ENCODE data around the gene IGFL1. TPM values are rescaled to one million over a fixed set of nuclear protein-coding genes. Genes with fewer than 3 reads are reported as not detected.

Gene IGFL1
- total and polyA plus RNA-seq, 2 donors (not counting 1 experiment from before 2014, with no cell fraction given): 0.15 TPM; not detected in 1

- Mint-ChIP-seq H3K27ac (no peak overlapping the region), H3K27me3 (peaks cover 26% of the 10 kb centered on the region), H3K4me3 (no peak overlapping the region), H3K9me3 (ENCODE audit: insufficient read depth) (no peaks in the 10 kb centered on the region), H3K4me1 (no peaks in the 10 kb centered on the region)
- Histone ChIP-seq H3K9me3 (ENCODE audit: control extremely low read depth in 1 of 3, control insufficient read depth in 2 of 3, insufficient read depth in 1 of 3, low read length in 2 of 3) (peaks cover 0 to 6% (median 0%) of the 10 kb centered on the region in 3 donors), H3K27me3 (replicated peaks in 1 of 4; ENCODE audit: control extremely low read depth in 1 of 4, control insufficient read depth in 3 of 4, insufficient read depth in 4 of 4, low read length in 3 of 4) (peaks cover 0 to 12% (median 1%) of the 10 kb centered on the region in 4 experiments), H2AFZ (ENCODE audit: insufficient read depth, low read depth, low read length, poor library complexity, severe bottlenecking) (no peak overlapping the region), H3K79me2 (ENCODE audit: control insufficient read depth, insufficient read depth, low read length) (no peaks in the 10 kb centered on the region), H3K4me3 (ENCODE audit: control extremely low read depth in 1 of 5, extremely low read depth in 1 of 5, insufficient read depth in 1 of 5, low read depth in 2 of 5, low read length in 4 of 5) (no peak overlapping the region), H3K4me2 (replicated peaks; ENCODE audit: low read depth, low read length, poor library complexity, severe bottlenecking) (no peak overlapping the region), H3K9ac (ENCODE audit: low read length) (no peak overlapping the region), H3K27ac (ENCODE audit: low read length in 2 of 2) (no peak overlapping the region), H3K36me3 (replicated peaks in 1 of 2; ENCODE audit: control extremely low read depth in 1 of 2, control insufficient read depth in 1 of 2, extremely low read depth in 1 of 2, insufficient read depth in 2 of 2, low read length in 1 of 2) (no peaks in the 10 kb centered on the region), H4K20me1 (ENCODE audit: control insufficient read depth, insufficient read depth, low read length, poor library complexity, severe bottlenecking) (no peaks in the 10 kb centered on the region), H3K4me1 (ENCODE audit: control insufficient read depth in 2 of 2, insufficient read depth in 2 of 2, low read length in 2 of 2) (no peaks in the 10 kb centered on the region)
- DNase-seq: no peak
- TF ChIP-seq CTCF (IDR thresholded peaks at IDR 0.05) (no peak), EZH2 (IDR thresholded peaks at IDR 0.05; ENCODE audit: borderline replicate concordance, insufficient read depth, low read depth, low read length, poor library complexity, severe bottlenecking) (no peak)
- CTCF ChIA-PET: no interaction called here
- no peak for ATAC-seq (ENCODE audit: low read depth)
- intact Hi-C loops (cut with micrococcal nuclease): no loop called here
- 50% methylated on average over 1 of the region's 4 CpGs for WGBS (ENCODE audit: insufficient coverage)
- POLR2A ChIA-PET: no interaction called here
Measured at GRCh38 chr19:46216612-46217011, 12.9 kb upstream of the IGFL1 start.

GRCh38 chr19:46217476-46217875, 12.1 kb upstream of the IGFL1 start:
- Histone ChIP-seq H3K4me2 (replicated peaks; ENCODE audit: low read depth, low read length, poor library complexity, severe bottlenecking) (no peak overlapping the region), H3K27me3 (replicated peaks in 1 of 4; ENCODE audit: control extremely low read depth in 1 of 4, control insufficient read depth in 3 of 4, insufficient read depth in 4 of 4, low read length in 3 of 4) (peaks cover 0 to 12% (median 1%) of the 10 kb centered on the region in 4 experiments), H3K79me2 (ENCODE audit: control insufficient read depth, insufficient read depth, low read length) (no peaks in the 10 kb centered on the region), H3K4me3 (ENCODE audit: control extremely low read depth in 1 of 5, extremely low read depth in 1 of 5, insufficient read depth in 1 of 5, low read depth in 2 of 5, low read length in 4 of 5) (no peak overlapping the region), H3K4me1 (ENCODE audit: control insufficient read depth in 2 of 2, insufficient read depth in 2 of 2, low read length in 2 of 2) (no peaks in the 10 kb centered on the region), H4K20me1 (ENCODE audit: control insufficient read depth, insufficient read depth, low read length, poor library complexity, severe bottlenecking) (no peaks in the 10 kb centered on the region), H3K36me3 (replicated peaks in 1 of 2; ENCODE audit: control extremely low read depth in 1 of 2, control insufficient read depth in 1 of 2, extremely low read depth in 1 of 2, insufficient read depth in 2 of 2, low read length in 1 of 2) (no peaks in the 10 kb centered on the region), H3K9ac (ENCODE audit: low read length) (no peak overlapping the region), H3K27ac (ENCODE audit: low read length in 2 of 2) (no peak overlapping the region), H3K9me3 (ENCODE audit: control extremely low read depth in 1 of 3, control insufficient read depth in 2 of 3, insufficient read depth in 1 of 3, low read length in 2 of 3) (peaks cover 0 to 6% (median 0%) of the 10 kb centered on the region in 3 donors), H2AFZ (ENCODE audit: insufficient read depth, low read depth, low read length, poor library complexity, severe bottlenecking) (no peak overlapping the region)
- CTCF ChIA-PET: no interaction called here
- Mint-ChIP-seq H3K9me3 (ENCODE audit: insufficient read depth) (no peaks in the 10 kb centered on the region), H3K27ac (no peak overlapping the region), H3K4me1 (no peaks in the 10 kb centered on the region), H3K27me3 (peaks cover 32% of the 10 kb centered on the region), H3K4me3 (no peak overlapping the region)
- POLR2A ChIA-PET: no interaction called here
- WGBS (ENCODE audit: insufficient coverage): 93% methylated on average over 3 of the region's 9 CpGs
- TF ChIP-seq CTCF (IDR thresholded peaks at IDR 0.05) (no peak), EZH2 (IDR thresholded peaks at IDR 0.05; ENCODE audit: borderline replicate concordance, insufficient read depth, low read depth, low read length, poor library complexity, severe bottlenecking) (no peak)
- ATAC-seq (ENCODE audit: low read depth) (no peak), DNase-seq (no peak)
- intact Hi-C loops (cut with micrococcal nuclease): no loop called here

Data from B cell (primary cell).